GM10266 (cell line): Measurements from ENCODE around the gene CPTP.
A peak's percentile ranks its signal among the peaks of the same experiment; 100 is the strongest.

Experiments
- DNase-seq: peaks from one replicate; pipeline ENCODE4 v3.0.0; 2012; ENCODE audit errors: extremely low spot score
- TF ChIP-seq, protein P1 (sequence below): IDR thresholded peaks from 2 replicates; pipeline ENCODE4 v1.5.1; 2012; ENCODE audit warnings: mild to moderate bottlenecking, low read depth; ENCODE audit not compliant: control insufficient read depth, insufficient read depth; ENCODE audit errors: missing control alignments

The CPTP gene

GRCh38 chr1:1341549-1342021 lies 17.0 kb downstream of the CPTP start:
- no peak for DNase-seq
- TF ChIP-seq, protein P1, sequence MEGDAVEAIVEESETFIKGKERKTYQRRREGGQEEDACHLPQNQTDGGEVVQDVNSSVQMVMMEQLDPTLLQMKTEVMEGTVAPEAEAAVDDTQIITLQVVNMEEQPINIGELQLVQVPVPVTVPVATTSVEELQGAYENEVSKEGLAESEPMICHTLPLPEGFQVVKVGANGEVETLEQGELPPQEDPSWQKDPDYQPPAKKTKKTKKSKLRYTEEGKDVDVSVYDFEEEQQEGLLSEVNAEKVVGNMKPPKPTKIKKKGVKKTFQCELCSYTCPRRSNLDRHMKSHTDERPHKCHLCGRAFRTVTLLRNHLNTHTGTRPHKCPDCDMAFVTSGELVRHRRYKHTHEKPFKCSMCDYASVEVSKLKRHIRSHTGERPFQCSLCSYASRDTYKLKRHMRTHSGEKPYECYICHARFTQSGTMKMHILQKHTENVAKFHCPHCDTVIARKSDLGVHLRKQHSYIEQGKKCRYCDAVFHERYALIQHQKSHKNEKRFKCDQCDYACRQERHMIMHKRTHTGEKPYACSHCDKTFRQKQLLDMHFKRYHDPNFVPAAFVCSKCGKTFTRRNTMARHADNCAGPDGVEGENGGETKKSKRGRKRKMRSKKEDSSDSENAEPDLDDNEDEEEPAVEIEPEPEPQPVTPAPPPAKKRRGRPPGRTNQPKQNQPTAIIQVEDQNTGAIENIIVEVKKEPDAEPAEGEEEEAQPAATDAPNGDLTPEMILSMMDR, result no peak

DNA sequence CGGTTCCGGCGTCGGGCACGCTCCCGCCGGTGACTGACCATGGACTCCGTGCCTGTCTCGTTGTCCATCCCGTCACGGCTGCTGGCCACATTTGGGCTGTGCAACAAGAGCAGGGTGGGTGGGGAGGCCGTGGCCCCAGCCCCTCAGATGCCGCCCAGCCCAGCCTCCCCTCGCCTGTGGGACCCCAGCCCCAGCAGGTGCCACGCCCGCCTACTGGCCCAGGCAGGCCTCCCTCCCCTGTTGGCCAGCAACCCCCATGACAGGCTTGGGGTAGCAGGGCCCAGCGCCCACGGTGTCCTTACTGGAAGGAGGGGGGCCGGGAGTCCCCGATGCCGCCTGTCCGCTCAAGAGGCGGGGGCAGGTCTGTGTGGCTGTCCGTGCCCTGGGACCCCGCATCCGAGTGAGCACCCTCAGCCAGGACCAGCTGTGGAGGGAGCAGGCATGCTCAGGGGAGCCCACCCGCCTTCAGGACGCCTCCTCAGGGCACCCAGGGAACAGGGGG lies 17.5 kb downstream of the CPTP start:
- DNase-seq, result no peak

GRCh38 chr1:1342584-1343115 lies 18.0 kb downstream of the CPTP start:
- TF ChIP-seq, protein P1, result no peak

More for the DNA sequence above, 17.5 kb downstream of the CPTP start:
- TF ChIP-seq, protein P1, result no peak

GRCh38 chr1:1343811-1344421 lies 19.3 kb downstream of the CPTP start:
- TF ChIP-seq, protein P1, result no peak
- DNase-seq, result no peak

More at GRCh38 chr1:1342584-1343115, 18.0 kb downstream of the CPTP start:
- no peak for DNase-seq

DNA sequence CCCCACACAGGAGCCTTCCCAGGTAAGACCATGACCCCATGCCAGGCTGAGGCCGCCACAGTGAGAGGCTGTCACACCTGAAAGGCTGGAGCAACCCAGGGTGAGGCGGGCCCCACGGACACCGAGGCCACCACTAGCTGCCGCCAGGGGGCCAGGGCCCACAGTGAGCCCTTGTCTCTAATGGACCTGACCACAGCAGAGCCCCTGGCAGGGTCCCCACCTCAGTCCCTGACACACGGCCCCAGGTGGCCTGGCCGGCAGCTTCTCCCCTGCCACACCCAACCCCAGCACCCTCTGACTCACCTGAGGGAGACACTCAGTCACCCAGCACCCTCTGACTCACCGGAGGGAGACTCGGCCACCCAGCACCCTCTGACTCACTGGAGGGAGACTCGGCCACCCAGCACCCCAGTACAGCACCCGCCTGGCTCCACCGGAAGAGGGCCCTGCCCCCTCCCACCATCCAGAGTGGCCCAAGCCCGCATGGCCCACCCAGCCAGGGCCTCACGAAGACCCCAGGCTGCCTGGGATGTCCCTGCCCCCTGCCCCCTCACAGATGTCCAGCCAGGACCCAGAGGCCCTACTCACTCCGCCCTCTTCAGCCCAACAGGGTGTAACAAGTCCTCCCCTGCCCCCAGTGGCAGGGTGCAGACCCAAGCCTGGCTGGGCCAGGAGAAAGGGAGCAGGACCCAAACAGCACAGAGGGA lies 20.2 kb downstream of the CPTP start:
- TF ChIP-seq, protein P1, result peak; percentile 12
- no peak for DNase-seq

DNA sequence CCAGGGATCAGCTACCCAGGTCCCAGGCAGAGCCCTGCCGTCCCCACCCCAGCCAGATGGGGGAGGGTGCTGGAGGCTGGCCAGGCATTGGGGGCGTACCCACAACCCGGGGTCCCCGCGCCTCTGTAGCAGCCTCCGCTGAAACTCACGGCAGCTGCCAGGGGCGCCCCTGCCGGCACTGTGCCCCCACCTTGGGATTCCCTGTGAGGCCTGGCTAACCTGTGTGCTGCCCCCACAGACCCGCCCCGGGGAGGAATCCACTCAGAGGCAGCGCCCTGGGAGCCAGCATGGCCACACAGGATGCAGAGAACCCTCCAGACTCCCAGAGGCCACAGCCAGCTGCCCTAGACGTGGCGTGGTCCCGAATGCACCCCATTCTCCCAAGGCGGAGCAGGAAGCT lies 20.8 kb downstream of the CPTP start:
- no peak for DNase-seq

More for the DNA sequence above, 20.8 kb downstream of the CPTP start:
- TF ChIP-seq, protein P1, result no peak
